ENCODE results near the gene PADI3. TPM values are rescaled to one million over a fixed set of nuclear protein-coding genes. Genes with fewer than 3 reads are reported as not detected.

The PADI3 gene
- total RNA-seq, 1 experiment from 2014 or later, result 2.5 TPM

DNA sequence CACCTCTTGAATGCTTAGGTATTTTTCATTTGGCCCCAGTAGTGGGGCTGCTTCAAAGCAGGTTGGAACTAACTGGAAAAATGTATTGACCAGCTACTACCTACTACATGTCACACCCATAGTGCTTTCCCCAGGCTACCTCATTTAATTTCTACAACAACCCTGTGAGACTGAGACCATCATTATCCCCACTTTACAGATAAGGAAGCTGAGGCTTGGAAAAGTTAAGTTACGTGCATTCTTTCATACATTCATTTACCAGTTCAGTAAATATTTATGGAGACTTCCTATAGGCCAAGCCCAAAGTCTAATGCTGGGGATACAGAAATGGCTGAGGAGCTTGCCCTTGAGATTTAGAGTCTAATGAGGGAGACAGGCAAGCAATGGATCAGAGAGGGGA, 14.5 kb upstream of the PADI3 start:
- Histone ChIP-seq H3K27ac (ENCODE audit: insufficient read length, low read depth, low read length) (no peak overlapping the region), H4K8ac (replicated peaks; ENCODE audit: insufficient read length, low read depth, low read length) (no peak overlapping the region), H3K79me1 (ENCODE audit: insufficient read depth, low read depth, low read length, poor library complexity, severe bottlenecking) (no peaks in the 10 kb centered on the region), H2BK120ac (ENCODE audit: low read depth, low read length, poor library complexity, severe bottlenecking) (no peak overlapping the region), H3K4ac (ENCODE audit: low read depth, low read length) (no peak overlapping the region), H4K5ac (ENCODE audit: insufficient read length, low read depth, low read length) (no peak overlapping the region), H3K79me2 (ENCODE audit: insufficient read depth, low read length) (no peaks in the 10 kb centered on the region), H2BK5ac (ENCODE audit: insufficient read length, low read length) (no peak overlapping the region), H4K91ac (ENCODE audit: insufficient read length, low read depth, low read length) (no peak overlapping the region), H3T11ph (ENCODE audit: low read length) (no peak overlapping the region), H4K20me1 (ENCODE audit: control insufficient read depth, insufficient read depth, insufficient read length) (no peaks in the 10 kb centered on the region), H3K4me1 (ENCODE audit: insufficient read depth, low read length) (no peaks in the 10 kb centered on the region; the same call in 1 of the 2 replicates), H3K9me3 (ENCODE audit: control insufficient read depth, low read depth, low read length) (no peaks in the 10 kb centered on the region), H3K27me3 (ENCODE audit: insufficient read depth, low read length) (no peaks in the 10 kb centered on the region), H2BK12ac (ENCODE audit: insufficient read length, low read depth, low read length) (no peak overlapping the region), H2AFZ (ENCODE audit: low read length) (no peak overlapping the region), H3K23me2 (ENCODE audit: insufficient read length, low read depth, low read length, poor library complexity, severe bottlenecking) (no peaks in the 10 kb centered on the region), H3K14ac (ENCODE audit: insufficient read depth, low read length) (no peak overlapping the region), H3K18ac (ENCODE audit: insufficient read length, low read depth, low read length) (no peak overlapping the region), H3K4me2 (ENCODE audit: insufficient read depth, insufficient read length, low read length) (no peak overlapping the region), H2BK20ac (ENCODE audit: low read depth, low read length, poor library complexity, severe bottlenecking) (no peak overlapping the region), H3K23ac (ENCODE audit: insufficient read length, low read depth, low read length) (no peak overlapping the region), H2AK5ac (ENCODE audit: insufficient read length, low read length) (no peak overlapping the region), H3K9ac (ENCODE audit: extremely low read depth, insufficient read length, low read length) (no peak overlapping the region), H2BK15ac (ENCODE audit: low read depth, low read length) (no peak overlapping the region), H3K56ac (ENCODE audit: insufficient read length, low read depth, low read length) (no peak overlapping the region)
- no CpG with 5 or more reads among the region's 1 CpG for WGBS (ENCODE audit: extremely low coverage, insufficient read length, low lambda C conversion rate)
- TF ChIP-seq, protein P1, sequence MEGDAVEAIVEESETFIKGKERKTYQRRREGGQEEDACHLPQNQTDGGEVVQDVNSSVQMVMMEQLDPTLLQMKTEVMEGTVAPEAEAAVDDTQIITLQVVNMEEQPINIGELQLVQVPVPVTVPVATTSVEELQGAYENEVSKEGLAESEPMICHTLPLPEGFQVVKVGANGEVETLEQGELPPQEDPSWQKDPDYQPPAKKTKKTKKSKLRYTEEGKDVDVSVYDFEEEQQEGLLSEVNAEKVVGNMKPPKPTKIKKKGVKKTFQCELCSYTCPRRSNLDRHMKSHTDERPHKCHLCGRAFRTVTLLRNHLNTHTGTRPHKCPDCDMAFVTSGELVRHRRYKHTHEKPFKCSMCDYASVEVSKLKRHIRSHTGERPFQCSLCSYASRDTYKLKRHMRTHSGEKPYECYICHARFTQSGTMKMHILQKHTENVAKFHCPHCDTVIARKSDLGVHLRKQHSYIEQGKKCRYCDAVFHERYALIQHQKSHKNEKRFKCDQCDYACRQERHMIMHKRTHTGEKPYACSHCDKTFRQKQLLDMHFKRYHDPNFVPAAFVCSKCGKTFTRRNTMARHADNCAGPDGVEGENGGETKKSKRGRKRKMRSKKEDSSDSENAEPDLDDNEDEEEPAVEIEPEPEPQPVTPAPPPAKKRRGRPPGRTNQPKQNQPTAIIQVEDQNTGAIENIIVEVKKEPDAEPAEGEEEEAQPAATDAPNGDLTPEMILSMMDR (conservative IDR thresholded peaks at IDR 0.05), result no peak
- H3K27ac Mint-ChIP-seq, result no peak overlapping the region
- no peaks in the 10 kb centered on the region for H3K9me3 Mint-ChIP-seq
- DNase-seq, result no peak
- no peak overlapping the region for H3K4me3 Mint-ChIP-seq
- H3K4me1 Mint-ChIP-seq, result peaks cover 9 to 10% of the 10 kb centered on the region in 2 experiments; a peak in 3 of 4 replicates
- H3K36me3 Mint-ChIP-seq (ENCODE audit: insufficient read depth in 1 of 3, low read depth in 3 of 3), result no peaks in the 10 kb centered on the region
- no peaks in the 10 kb centered on the region for H3K27me3 Mint-ChIP-seq (ENCODE audit: low read depth)

Measured in H9 (cell line).